ENCODE measurements around the gene TRAF3IP1. TPM values are rescaled to one million over a fixed set of nuclear protein-coding genes. Genes with fewer than 3 reads are reported as not detected.

The TRAF3IP1 gene
- polyA plus RNA-seq, 3 donors = 1.2 to 1.5 (median 1.5) TPM

GRCh38 chr2:238296638-238297457 lies 23.5 kb upstream of the TRAF3IP1 start:
- no peak overlapping the region for H3K27ac ChIP-seq (ENCODE audit: low read depth in 1 of 2, low read length in 2 of 2)
- Mint-ChIP-seq H3K27me3 (ENCODE audit: low read depth in 3 of 3) (peaks cover 5 to 17% (median 8%) of the 10 kb centered on the region in 3 donors), H3K27ac (no peak overlapping the region), H3K4me3 (peak overlapping the region in 1 of 2 donors; percentile 46), H3K9me3 (no peaks in the 10 kb centered on the region), H3K36me3 (no peaks in the 10 kb centered on the region), H3K4me1 (peaks cover 2% of the 10 kb centered on the region)
- H3K4me2 ChIP-seq (replicated peaks; ENCODE audit: extremely low read depth, low read length, poor library complexity, severe bottlenecking) = no peak overlapping the region
- no peaks in the 10 kb centered on the region for H3K9me3 ChIP-seq (replicated peaks in 1 of 2; ENCODE audit: control insufficient read depth in 1 of 2, insufficient read depth in 1 of 2, low read length in 2 of 2)
- no peak overlapping the region for H3K4me3 ChIP-seq (replicated peaks in 1 of 3; ENCODE audit: low read depth in 2 of 3, low read length in 3 of 3)
- intact Hi-C loops (cut with micrococcal nuclease) = no loop called here
- DNase-seq = no peak
- no peak for TF ChIP-seq CTCF (IDR thresholded peaks at IDR 0.05)
- H3K36me3 ChIP-seq (replicated peaks in 1 of 2; ENCODE audit: control insufficient read depth in 1 of 2, insufficient read depth in 2 of 2, low read length in 2 of 2) = no peaks in the 10 kb centered on the region
- no peak overlapping the region for H2AFZ ChIP-seq (ENCODE audit: insufficient read depth, low read depth, low read length, poor library complexity, severe bottlenecking)
- H3K27me3 ChIP-seq (ENCODE audit: control insufficient read depth in 2 of 2, insufficient read depth in 2 of 2, low read length in 2 of 2) = no peaks in the 10 kb centered on the region
- WGBS (ENCODE audit: insufficient coverage) = 84% methylated on average over 18 of the region's 24 CpGs
- no peaks in the 10 kb centered on the region for H3K79me2 ChIP-seq (ENCODE audit: insufficient read depth, low read length)
- H3K9ac ChIP-seq (ENCODE audit: insufficient read depth, low read length, poor library complexity, severe bottlenecking) = no peak overlapping the region
- no peaks in the 10 kb centered on the region for H4K20me1 ChIP-seq (ENCODE audit: insufficient read depth, low read length)
- no peaks in the 10 kb centered on the region for H3K4me1 ChIP-seq (ENCODE audit: control insufficient read depth in 1 of 2, insufficient read depth in 2 of 2, low read length in 2 of 2)

GRCh38 chr2:238299803-238300202 lies 20.5 kb upstream of the TRAF3IP1 start:
- Histone ChIP-seq H4K20me1 (ENCODE audit: insufficient read depth, low read length) (no peaks in the 10 kb centered on the region), H3K9me3 (replicated peaks in 1 of 2; ENCODE audit: control insufficient read depth in 1 of 2, insufficient read depth in 1 of 2, low read length in 2 of 2) (no peaks in the 10 kb centered on the region), H3K4me3 (replicated peaks in 1 of 3; ENCODE audit: low read depth in 2 of 3, low read length in 3 of 3) (no peak overlapping the region), H3K9ac (ENCODE audit: insufficient read depth, low read length, poor library complexity, severe bottlenecking) (no peak overlapping the region), H3K4me2 (replicated peaks; ENCODE audit: extremely low read depth, low read length, poor library complexity, severe bottlenecking) (no peak overlapping the region), H3K79me2 (ENCODE audit: insufficient read depth, low read length) (no peaks in the 10 kb centered on the region), H3K27me3 (ENCODE audit: control insufficient read depth in 2 of 2, insufficient read depth in 2 of 2, low read length in 2 of 2) (no peaks in the 10 kb centered on the region), H3K36me3 (replicated peaks in 1 of 2; ENCODE audit: control insufficient read depth in 1 of 2, insufficient read depth in 2 of 2, low read length in 2 of 2) (no peaks in the 10 kb centered on the region), H2AFZ (ENCODE audit: insufficient read depth, low read depth, low read length, poor library complexity, severe bottlenecking) (no peak overlapping the region), H3K27ac (ENCODE audit: low read depth in 1 of 2, low read length in 2 of 2) (no peak overlapping the region), H3K4me1 (ENCODE audit: control insufficient read depth in 1 of 2, insufficient read depth in 2 of 2, low read length in 2 of 2) (no peaks in the 10 kb centered on the region)
- peaks cover 2% of the 10 kb centered on the region for H3K4me1 Mint-ChIP-seq
- H3K4me3 Mint-ChIP-seq = no peak overlapping the region
- DNase-seq = no peak
- H3K27ac Mint-ChIP-seq = no peak overlapping the region
- 94% methylated on average over 7 of the region's 7 CpGs for WGBS (ENCODE audit: insufficient coverage)
- TF ChIP-seq CTCF (IDR thresholded peaks at IDR 0.05) = no peak
- intact Hi-C loops (cut with micrococcal nuclease) = no loop called here
- H3K9me3 Mint-ChIP-seq = no peaks in the 10 kb centered on the region
- peaks cover 5 to 21% (median 12%) of the 10 kb centered on the region in 3 donors for H3K27me3 Mint-ChIP-seq (ENCODE audit: low read depth in 3 of 3)
- H3K36me3 Mint-ChIP-seq = no peaks in the 10 kb centered on the region

Measured in CD14-positive monocyte (primary cell).